GM21381 (cell line): ENCODE data around the gene ACTR3C.
"Not testable (repeated sequence)": the region's sequence is repeated elsewhere in the genome, so short reads cannot be mapped to it uniquely, and the experiment has no call there.

Experiments
- ATAC-seq: cut with Tn5 transposase; IDR thresholded peaks from one replicate; pipeline ENCODE4 v1.9.1; 2021; ENCODE audit warnings: mild to moderate bottlenecking, moderate library complexity; ENCODE audit not compliant: unreplicated experiment

ACTR3C gene

DNA sequence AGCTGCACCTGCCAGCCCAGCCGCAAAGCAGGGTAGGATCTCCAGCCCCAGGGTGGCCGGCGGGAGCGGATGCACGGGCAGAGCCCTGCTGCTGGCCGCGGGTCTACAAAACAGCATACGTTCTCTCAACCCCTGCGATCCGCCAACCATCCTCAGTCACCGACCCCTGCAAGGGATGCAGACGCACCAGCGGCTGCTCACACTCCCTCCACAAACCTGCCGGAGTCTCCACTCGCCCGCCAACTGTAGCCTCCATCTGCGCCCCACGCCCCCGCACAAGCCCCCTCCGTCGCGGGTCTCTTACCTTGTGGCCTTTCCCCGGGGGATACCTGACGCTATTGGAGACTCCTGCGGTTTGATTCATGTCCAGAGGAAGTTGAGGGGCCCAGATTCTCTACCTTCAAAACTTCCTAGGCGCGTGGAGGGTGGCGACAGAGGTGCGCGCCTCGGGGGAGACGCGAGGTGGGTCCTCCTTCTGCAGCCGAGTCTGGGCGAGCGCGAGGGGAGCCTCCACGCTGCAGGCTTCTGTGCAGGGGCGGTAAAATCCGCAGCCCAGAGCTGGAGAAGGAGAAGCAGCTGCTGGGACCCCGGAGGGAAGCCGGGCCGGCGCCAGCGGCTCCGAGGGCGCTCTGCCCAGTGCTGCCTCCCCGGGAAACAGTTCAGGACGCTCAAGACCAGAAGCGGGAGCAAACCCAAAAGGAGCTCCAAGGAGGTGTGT lies 103.2 kb downstream of the ACTR3C start:
- not testable (repeated sequence) for ATAC-seq

DNA sequence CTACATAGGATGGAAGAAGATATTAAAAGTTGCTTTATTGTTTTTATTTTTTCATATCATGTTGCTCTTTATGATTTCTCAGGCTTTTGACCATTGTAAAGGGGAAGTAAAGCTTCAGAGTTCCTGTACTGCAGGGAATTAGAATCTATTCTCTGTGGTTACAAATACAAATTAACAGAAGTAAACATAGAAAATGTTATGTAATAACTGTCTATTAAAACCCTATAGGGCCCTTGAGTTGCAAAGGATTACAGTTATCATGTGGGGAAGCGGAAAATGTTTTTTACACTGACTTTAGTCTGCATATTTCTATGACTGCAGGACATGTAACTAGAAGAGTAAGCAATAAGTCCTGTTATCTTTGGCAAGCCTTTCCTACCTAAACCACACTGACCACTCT lies 116.5 kb downstream of the ACTR3C start:
- not testable (repeated sequence) for ATAC-seq

DNA sequence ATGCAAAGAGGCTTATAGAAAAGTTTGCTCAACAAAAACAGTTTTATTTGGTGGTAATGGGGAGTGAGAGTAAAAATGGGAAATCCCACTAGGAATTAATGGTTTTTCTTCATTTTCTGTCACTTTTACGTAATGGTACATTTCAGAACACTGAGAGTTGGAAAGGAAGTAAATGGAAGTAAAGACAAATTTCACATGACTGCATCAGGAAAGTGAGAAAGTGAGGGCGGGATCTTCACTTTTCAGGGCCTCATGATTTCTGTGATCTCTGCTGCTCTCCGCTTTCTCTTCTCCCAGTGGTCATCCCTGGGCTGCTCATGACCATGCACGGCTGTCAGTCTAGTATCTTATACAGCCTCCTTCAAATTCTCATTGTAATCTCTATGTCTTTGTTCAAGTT lies 117.5 kb downstream of the ACTR3C start:
- not testable (repeated sequence) for ATAC-seq

DNA sequence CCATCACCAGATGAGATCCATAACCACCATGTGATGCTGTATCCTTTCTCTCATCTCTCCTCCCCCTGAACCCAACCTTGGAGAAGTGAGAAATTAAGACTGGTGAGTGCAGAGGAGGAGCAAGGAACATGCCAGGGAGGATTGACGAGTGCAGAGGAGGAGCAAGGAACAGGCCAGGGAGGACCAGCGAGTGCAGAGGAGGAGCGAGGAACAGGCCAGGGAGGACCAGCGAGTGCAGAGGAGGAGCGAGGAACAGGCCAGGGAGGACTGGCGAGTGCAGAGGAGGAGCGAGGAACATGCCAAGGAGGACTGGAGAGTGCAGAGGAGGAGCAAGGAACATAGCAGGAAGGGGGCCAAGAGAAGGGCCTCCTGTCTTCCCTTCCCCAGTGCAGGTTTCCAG lies 118.8 kb downstream of the ACTR3C start:
- ATAC-seq = not testable (repeated sequence)

DNA sequence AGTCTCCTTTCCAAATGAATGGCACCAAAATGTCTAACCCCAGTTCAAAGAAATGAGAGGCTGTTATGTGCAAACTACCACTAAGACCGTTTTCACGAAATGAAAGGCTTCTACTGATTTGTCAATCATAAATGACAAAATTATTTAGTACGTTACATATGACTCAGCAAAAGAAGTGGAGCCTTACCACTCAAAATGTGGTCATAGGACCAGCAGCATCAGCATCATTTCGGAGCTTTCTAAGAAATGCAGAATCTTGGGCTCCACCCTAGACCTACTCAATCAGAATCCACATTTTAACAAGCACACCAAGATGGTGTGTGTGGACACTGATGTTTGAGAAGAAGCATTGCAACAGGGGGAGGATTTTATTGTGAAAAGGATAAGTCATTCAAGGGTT lies 120.5 kb downstream of the ACTR3C start:
- ATAC-seq = not testable (repeated sequence)
